GM18508 (cell line): ENCODE measurements around the gene HDAC9.
"Not testable (repeated sequence)": the region's sequence is repeated elsewhere in the genome, so short reads cannot be mapped to it uniquely, and the experiment has no call there.

Source experiments
- ATAC-seq: cut with Tn5 transposase; IDR thresholded peaks from one replicate; pipeline ENCODE4 v1.9.1; 2021; ENCODE audit warnings: moderate number of reproducible peaks; ENCODE audit not compliant: insufficient read depth, unreplicated experiment

HDAC9 gene

GRCh38 chr7:18905316-18905943, 409.9 kb downstream of the HDAC9 start:
- ATAC-seq: no peak

- ATAC-seq: no peak
Measured at GRCh38 chr7:18906901-18907300, 411.4 kb downstream of the HDAC9 start.

GRCh38 chr7:18913106-18913505, 417.6 kb downstream of the HDAC9 start:
- no peak for ATAC-seq

GRCh38 chr7:18916826-18917225, 421.3 kb downstream of the HDAC9 start:
- ATAC-seq: no peak

GRCh38 chr7:18927134-18927533, 431.6 kb downstream of the HDAC9 start:
- no peak for ATAC-seq

- no peak for ATAC-seq
Measured at GRCh38 chr7:18936265-18936664, 440.7 kb downstream of the HDAC9 start.

- ATAC-seq: no peak
Measured at GRCh38 chr7:18939771-18940592, 444.4 kb downstream of the HDAC9 start.

- no peak for ATAC-seq
Measured at GRCh38 chr7:18940593-18941134, 445.1 kb downstream of the HDAC9 start.

GRCh38 chr7:18941207-18941606, 445.7 kb downstream of the HDAC9 start:
- no peak for ATAC-seq

GRCh38 chr7:18948521-18948920, 453.0 kb downstream of the HDAC9 start:
- no peak for ATAC-seq

GRCh38 chr7:18952846-18953245, 457.3 kb downstream of the HDAC9 start:
- ATAC-seq: no peak

GRCh38 chr7:18958627-18959026, 463.1 kb downstream of the HDAC9 start:
- ATAC-seq: no peak

- ATAC-seq: no peak
Measured at GRCh38 chr7:18960725-18961124, 465.2 kb downstream of the HDAC9 start.

GRCh38 chr7:18962031-18962430, 466.5 kb downstream of the HDAC9 start:
- no peak for ATAC-seq

- ATAC-seq: no peak
Measured at GRCh38 chr7:18965657-18966056, 470.1 kb downstream of the HDAC9 start.

- not testable (repeated sequence) for ATAC-seq
Measured at GRCh38 chr7:18967755-18968154, 472.2 kb downstream of the HDAC9 start.

GRCh38 chr7:18971839-18972238, 476.3 kb downstream of the HDAC9 start:
- no peak for ATAC-seq

GRCh38 chr7:18974803-18975202, 479.3 kb downstream of the HDAC9 start:
- no peak for ATAC-seq

GRCh38 chr7:18975276-18975675, 479.7 kb downstream of the HDAC9 start:
- ATAC-seq: no peak

GRCh38 chr7:18975689-18976280, 480.2 kb downstream of the HDAC9 start:
- ATAC-seq: no peak
